OCI-LY3 (cell line): ENCODE results near the gene FITM1.

ENCODE experiments used
- CTCF ChIP-seq: fragments of 200-600, 300-600 bp; sonication (generic); IDR thresholded peaks from 2 replicates; pipeline ENCODE4 v1.5.1; 2014; ENCODE audit warnings: antibody characterized with exemption, low read length, low read depth
- EZH2phosphoT487 ChIP-seq: fragments of 200-600 bp; shearing (Covaris generic); IDR thresholded peaks from 2 replicates; pipeline ENCODE4 v1.6.1; 2018; ENCODE audit warnings: antibody characterized with exemption, mixed run types, low read depth

GRCh38 chr14:24122898-24123297 is 7.6 kb upstream of the FITM1 start:
- TF ChIP-seq CTCF (no peak), EZH2phosphoT487 (no peak)
